MM.1S (cell line): Measurements from ENCODE around the gene DHRS4.
"Not testable (repeated sequence)": the region's sequence is repeated elsewhere in the genome, so short reads cannot be mapped to it uniquely, and the experiment has no call there.

ENCODE experiments used
- EZH2 ChIP-seq: fragments of 300-600 bp; sonication (generic); optimal IDR thresholded peaks from 2 replicates; pipeline ENCODE3; 2017; ENCODE audit warnings: low read depth, mild to moderate bottlenecking, antibody characterized with exemption, low read length, mixed read lengths
- EZH2phosphoT487 ChIP-seq: fragments of 300-600 bp; sonication (generic); IDR thresholded peaks from 2 replicates; pipeline ENCODE4 v1.6.1; 2018; ENCODE audit warnings: antibody characterized with exemption, low read length
- TF ChIP-seq, protein P1 (sequence below): fragments of 300-600 bp; sonication (generic); IDR thresholded peaks from 2 replicates; pipeline ENCODE4 v1.5.1; 2016; ENCODE audit warnings: antibody characterized with exemption, low read length, mixed read lengths

DNA sequence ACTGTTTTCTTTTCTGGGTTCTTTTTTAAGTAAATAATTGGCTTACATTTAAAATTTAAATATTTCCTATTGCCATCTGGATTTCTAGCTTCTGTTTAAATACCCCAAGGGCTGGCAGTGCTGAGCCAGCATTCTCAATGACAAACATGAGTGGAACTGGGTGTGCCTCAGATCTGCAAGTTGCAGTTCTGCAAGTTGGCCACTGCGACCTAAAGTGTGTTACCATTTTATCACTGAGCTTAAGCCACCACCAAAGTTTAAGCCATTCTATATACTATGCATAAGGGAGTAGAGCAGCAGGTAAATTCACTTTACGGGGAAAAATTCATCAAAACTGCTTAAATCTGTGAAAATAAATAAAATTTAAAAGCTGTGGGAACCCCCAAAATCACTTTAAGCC lies 23.6 kb downstream of the DHRS4 start:
- TF ChIP-seq, protein P1, sequence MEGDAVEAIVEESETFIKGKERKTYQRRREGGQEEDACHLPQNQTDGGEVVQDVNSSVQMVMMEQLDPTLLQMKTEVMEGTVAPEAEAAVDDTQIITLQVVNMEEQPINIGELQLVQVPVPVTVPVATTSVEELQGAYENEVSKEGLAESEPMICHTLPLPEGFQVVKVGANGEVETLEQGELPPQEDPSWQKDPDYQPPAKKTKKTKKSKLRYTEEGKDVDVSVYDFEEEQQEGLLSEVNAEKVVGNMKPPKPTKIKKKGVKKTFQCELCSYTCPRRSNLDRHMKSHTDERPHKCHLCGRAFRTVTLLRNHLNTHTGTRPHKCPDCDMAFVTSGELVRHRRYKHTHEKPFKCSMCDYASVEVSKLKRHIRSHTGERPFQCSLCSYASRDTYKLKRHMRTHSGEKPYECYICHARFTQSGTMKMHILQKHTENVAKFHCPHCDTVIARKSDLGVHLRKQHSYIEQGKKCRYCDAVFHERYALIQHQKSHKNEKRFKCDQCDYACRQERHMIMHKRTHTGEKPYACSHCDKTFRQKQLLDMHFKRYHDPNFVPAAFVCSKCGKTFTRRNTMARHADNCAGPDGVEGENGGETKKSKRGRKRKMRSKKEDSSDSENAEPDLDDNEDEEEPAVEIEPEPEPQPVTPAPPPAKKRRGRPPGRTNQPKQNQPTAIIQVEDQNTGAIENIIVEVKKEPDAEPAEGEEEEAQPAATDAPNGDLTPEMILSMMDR: not testable (repeated sequence)
- not testable (repeated sequence) for TF ChIP-seq EZH2, EZH2phosphoT487
